Embryonic facial prominence (tissue), 1 donor: Measurements from ENCODE around the gene RNF10.
"Not testable (repeated sequence)": the region's sequence is repeated elsewhere in the genome, so short reads cannot be mapped to it uniquely, and the experiment has no call there.

Experiments used
- DNase-seq: peaks from one replicate; pipeline ENCODE4 v3.0.0-alpha.2; 2016; ENCODE audit errors: extremely low spot score

The RNF10 gene

DNA sequence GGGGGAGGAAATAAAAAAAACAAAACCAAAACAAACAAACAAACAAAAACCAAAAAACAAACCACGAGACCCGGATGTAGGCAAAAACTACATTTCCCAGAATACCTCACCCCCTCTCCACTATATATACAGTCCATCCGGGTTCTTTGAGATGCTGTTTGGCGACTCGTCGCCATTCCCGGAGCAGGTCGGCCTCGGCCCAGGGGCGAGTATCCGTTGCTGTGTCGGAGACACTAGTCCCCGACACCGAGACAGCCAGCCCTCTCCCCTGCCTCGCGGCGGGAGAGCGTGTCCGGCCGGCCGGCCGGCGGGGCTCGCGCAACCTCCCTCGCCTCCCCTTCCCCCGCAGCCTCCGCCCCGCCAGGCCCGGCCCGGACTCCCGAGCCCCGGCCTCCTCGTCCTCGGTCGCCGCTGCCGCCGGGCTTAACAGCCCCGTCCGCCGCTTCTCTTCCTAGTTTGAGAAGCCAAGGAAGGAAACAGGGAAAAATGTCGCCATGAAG, at the start of gene RNF10:
TSS of gene RNF10 (plus strand) at position 154 of the 500 bp plus-strand sequence. CDS start 456 bp downstream, outside the sequence.
- DNase-seq, result peak; percentile 88

DNA sequence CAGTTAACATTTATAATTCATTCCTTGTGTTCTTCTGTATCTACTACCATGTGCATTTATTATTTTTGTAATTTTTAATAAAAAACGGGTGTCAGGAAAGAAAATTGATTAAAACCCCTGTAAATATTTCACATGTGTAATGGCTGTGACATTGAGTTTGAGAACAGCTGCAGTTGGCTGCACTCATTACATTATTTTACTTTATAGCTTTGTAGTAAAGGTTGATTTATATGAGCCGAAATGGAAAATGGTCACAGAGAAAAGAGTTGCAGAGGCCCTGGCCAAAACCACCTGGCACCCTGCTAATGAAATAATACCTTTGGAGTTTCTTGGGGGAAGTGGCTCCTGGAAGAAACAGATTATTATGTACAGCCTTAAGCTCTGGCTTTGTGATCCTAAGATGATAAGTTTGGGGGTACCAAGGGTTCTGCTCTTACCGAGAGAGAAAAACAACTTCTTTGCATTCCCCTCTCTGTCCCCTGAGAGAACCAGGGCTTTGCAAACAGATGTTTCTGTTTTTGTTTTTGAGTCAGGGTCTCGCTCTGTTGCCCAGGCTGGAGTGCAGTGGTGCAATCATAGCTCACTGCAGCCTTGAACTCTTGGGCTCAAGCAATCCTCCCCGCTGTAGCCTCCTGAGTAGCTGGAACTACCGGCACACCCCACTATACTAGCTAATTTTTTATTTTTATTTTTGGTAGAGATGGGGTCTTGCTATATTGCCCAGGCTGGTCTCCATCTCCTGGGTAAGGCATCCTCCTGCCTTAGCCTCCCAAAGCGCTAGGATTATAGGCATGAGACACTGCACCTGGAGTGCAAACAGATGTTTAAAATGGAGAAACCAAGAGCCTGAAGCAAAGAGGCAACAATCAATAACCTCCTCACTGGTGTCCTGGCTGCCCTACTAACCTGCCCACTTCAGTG, 47.9 kb upstream of the RNF10 start:
- no peak for DNase-seq

- not testable (repeated sequence) for DNase-seq
Observed at GRCh38 chr12:120487552-120487951, 46.6 kb upstream of the RNF10 start.

DNA sequence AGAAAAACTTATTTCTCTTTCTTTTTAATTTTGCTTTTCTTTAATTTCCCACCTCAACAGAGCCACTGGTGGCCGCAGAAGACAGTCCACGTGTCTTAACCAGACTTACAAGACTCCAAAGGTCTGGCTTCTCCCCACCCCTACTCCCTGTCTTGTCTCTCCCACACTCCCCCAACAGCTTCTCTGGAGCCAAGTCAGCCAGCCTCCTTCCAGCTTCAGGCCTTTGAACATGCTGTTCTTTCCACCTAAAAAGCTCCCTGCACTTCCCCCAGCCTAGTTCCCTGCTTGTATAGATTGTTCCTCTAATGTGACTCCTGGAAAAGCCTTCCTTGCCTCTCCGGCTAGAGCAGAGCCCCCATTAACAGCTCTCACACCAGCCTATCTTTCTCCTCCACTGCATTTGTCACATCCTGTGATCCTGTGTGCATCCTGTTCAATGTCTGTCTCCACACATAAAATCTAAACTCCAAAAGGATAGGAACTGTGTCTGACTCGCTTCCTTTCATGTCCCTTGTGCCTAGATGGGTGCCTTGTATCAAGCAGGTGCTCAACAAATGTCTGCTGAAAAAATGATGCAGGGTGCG, 46.0 kb upstream of the RNF10 start:
- DNase-seq, result no peak

- no peak for DNase-seq
Observed at GRCh38 chr12:120489018-120489417, 45.1 kb upstream of the RNF10 start.

- no peak for DNase-seq
Observed at GRCh38 chr12:120490325-120490724, 43.8 kb upstream of the RNF10 start.

DNA sequence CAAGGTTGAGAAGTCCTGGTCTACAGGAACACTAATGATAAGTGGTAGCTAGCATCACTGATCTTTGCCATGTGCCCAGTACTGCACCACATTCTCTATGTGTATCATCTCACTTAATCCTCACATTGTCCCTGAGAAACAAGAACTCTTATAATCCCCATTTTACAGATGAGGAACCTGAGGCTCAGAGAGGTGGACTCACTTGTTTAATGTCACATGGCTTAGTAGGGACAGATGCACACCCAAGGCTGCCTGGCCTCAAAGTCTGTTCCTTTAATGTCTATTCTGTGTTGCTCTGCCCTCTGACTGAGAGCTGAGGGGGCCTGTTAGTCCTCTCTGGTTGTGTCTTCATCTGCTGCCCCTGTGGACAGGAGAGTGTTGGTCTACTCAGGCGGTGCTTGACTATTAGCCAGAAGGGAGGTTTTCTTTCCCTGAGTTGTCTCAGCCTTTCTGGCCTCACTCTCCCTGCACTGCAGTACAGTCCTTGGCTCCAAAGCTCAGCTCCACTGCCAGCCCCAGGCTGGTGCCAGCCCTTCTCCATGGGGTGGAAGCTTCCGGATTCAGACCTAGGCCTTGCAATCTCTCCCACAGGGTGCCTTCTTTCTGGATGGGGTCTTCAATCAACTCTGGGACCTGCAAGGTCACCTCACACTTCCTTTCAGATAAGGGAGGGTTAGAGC, 43.2 kb upstream of the RNF10 start:
- no peak for DNase-seq

DNA sequence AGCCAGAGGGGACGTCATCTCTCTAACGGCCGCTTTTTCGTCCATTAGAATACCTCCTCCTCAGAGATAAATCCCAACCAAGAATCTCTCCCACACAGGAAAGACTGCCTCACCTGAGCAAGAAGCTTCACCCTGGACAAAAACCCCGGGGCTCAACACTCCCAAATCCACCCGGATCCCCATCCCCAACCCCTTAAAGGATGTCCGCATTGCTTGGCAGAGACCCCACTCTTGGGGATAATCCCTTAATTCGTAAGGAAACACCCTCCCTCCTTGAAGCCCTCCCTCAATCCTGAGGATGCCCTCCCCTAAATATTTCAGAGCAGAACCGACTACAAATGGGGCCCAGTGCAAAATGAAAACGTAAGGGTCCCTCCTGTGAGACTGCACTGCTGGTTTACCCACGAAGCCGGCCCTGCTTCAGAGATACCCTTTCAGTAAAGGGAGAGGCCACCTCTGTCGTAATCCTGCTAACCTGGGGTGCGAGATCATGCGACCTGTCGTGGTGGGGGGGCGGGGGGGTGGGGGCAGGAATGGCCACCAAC, 38.9 kb upstream of the RNF10 start:
- no peak for DNase-seq

DNA sequence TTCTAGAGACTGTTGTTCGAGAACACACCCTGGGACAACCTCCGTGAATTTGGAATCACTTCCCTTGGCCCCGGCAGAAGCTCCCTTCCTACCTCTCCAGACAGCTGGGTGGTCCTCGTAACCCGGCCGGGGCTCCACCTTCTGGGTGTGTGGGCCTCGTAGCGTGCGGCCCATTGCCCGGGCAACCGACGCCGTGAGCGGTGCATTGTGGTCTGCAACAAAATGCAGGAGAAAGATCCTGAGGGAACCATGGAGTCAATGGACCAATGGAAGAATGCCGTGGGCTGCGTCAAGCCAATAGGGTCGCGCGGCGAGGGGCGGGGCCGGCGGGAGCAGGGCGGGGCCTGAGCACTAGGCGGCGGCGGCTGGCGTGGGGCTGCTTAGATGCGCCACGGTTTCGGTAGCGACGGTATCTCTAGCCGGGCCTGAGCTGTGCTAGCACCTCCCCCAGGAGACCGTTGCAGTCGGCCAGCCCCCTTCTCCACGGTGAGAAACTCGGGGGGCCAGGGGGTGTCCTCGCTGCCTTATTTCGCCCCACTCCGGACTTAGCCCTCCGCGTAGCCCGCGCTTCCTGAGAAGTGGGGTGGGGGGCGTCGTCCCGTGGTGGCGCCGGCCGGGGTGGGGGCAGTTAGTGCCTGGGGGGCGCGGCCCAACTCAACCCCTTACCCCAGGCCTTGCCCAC, 38.3 kb upstream of the RNF10 start, which contains the start of gene DYNLL1:
TSS of gene DYNLL1 (plus strand) at position 383 of the 682 bp plus-strand sequence. CDS start 309 bp downstream, outside the sequence.
- DNase-seq, result peak; percentile 93

DNA sequence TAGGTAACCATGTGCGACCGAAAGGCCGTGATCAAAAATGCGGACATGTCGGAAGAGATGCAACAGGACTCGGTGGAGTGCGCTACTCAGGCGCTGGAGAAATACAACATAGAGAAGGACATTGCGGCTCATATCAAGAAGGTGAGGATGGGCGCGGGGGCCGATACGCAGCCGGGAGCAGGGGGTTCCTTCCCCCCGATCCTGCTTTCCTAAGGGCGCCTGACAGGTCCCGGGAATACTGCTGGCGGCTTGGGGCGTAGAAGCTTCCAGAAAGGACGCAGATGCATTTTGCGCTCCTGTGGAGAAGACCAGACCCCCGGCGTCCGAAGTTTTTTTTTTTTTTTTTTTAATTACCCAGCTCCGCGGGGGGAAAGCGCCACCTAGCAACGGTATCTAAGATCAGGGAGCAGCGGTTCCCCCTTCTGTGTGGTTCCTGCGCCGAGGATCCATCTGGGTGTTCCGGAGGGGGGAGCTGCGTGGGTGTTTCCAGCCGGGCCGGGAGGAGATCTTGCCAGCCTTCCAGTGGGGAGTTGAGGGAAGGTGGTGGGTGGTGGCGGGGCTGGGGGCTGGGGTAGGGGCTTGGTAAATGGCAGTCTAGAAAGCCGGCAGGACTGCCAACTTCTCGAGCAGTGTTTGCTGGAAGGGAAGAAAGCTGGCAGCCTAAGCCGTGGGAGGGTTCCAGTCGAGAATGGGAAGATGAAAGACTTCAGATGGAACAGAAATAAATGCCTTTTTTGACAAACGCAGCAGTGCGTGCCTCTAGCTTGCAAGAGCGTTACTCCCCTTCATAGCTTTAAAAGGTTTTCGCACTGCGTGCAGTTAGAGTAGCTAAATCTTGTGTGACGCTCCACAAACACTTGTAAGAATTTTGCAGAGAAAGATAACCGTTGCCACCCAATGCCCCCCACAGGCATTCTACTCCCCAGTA, 37.5 kb upstream of the RNF10 start:
- DNase-seq, result no peak

GRCh38 chr12:120497524-120498150, 36.5 kb upstream of the RNF10 start:
- DNase-seq, result no peak

DNA sequence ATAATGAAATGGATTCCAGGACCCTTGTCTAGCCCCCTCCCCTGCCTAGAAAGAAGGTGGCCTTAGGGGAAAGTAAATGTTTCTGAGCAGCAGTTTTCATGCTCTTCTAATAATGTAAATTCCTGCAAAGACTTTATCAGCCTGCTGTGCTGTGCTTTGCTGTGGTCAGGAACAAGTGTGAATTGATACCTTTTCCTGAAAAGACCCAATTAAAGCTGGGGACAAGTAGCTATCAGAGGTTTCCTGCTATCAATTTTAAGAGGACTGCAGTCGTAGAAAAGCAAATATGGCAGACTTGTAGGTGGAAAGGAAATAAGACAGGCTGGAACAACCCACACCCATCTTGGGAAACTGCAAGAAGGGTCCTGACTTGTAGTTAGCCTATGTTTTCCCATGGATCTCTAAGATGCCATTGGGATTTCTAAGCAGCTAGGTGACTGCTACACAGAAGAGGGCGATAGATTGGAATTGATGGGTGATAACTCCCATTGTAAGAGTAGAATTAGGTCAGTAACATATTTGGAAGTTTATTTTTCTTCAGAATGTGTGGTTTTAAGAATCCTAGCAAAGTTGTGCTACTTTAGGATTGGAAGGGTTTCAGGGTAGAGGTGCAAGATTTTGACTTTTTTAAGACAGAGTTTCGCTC, 35.2 kb upstream of the RNF10 start:
- DNase-seq, result no peak

DNA sequence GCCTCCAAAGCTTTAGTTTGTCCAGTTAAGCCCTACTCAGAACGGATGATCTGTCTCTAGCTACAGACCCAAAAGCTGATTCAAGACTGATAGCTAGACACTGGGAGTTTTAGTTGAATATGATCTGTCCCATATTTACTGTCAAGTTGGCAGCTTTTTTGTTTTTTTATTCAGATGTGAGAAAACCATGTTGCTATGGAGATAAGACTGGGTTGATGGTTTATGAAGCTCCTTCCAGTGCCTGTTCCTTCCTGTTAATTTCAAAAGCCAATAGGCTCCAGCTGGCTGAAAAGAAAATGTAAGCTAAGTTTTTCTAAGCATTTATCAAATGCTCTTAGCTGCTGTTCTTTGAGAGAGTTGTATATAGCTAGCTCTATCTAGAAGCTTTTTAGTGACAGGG, 33.6 kb upstream of the RNF10 start:
- no peak for DNase-seq

DNA sequence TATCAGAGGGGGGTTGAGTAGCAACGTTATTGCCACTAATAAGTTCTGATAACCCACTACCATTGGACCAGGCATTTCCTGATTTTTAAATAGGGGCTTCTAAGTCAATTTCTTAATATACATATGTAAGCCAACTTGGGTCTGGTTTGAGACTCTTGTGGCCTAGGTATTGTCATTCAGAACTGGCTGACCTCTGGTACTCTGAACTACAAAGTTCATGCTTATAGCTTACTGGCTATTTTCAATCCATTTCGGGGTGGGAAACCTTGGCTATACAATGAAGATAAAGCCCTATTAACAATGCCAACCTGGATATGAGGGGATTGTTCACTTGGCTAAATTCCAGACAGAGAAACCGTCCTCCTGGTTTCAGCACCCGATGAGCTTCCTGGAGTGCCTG, 29.6 kb upstream of the RNF10 start:
- DNase-seq, result no peak

DNA sequence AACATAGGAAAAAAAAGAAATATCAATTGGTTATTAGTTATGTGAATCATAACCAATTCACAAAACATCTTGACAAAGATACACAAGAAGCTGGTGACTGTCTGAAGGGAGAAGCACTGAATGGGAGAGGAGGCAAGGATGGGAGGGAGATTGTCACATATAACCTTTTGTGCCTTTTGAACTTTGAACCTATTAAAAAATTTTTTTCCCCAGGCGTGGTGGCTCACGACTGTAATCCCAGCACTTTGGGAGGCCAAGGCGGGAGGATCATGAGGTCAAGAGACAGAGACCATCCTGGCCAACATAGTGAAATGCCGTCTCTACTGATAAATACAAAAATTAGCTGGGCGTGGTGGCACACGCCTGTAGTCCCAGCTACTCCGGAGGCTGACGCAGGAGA, 25.6 kb upstream of the RNF10 start:
- DNase-seq, result no peak

DNA sequence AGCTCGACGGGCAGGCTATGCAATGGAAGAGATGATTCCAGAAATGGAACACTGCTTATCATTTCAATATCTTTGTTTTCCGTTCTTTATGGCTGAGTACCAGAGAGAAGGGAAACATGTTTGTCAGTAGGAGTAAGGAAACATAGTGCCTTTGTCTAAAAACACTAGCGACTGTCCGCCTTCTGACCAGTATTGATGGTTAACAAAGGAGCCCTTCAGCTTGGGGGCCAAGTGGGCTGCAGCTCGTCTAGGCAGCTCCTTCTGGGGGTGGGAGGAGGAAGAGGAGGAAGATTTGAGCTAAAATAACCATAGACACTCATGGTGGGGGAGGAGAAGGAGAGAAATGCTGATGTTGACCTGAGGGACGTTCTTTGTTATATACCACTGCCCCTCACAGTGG, 20.2 kb upstream of the RNF10 start:
- no peak for DNase-seq

GRCh38 chr12:120515496-120515895, 18.7 kb upstream of the RNF10 start:
- no peak for DNase-seq

GRCh38 chr12:120519324-120519723, 14.8 kb upstream of the RNF10 start:
- not testable (repeated sequence) for DNase-seq

DNA sequence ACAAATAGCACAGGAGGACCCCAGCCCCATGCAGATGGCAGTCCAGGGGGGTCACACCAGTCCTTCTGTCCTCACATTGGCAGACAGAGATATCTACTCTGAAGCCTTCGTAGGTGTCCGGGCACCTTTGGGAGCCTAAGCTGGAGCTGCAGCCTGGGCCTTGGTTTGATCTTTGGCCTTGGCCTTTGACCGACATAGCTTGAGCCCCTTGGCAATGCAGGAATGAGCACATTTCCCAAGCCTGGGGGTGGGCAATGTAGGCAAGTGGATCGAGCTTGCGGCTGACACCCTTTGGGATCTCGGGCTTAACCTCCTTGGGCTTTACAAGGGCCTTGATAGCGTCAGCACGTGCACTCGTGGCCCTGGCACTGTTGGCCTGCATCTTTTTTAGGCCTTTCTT, 11.6 kb upstream of the RNF10 start:
- DNase-seq, result no peak
